Endometrial microvascular endothelial cells (primary cell): ENCODE results near the gene MBNL1. TPM values are rescaled to one million over a fixed set of nuclear protein-coding genes. Genes with fewer than 3 reads are reported as not detected.

Experiments used
- in situ Hi-C: cut with HindIII; loops from 2 replicates; pipeline ENCODE4 v1.10.0; 2017; ENCODE audit warnings: low sequenced_read_pairs, low pct_unique_long_range_greater_than_20kb; ENCODE audit errors: inconsistent ontology term
- total RNA-seq: library from RNA; depleted of rRNA; stranded (reverse); fragments of >200 nt; gene quantifications from one replicate; pipeline ENCODE4 v1.2.3, GENCODE V29; 2015; ENCODE audit errors: inconsistent ontology term

Gene MBNL1
- total RNA-seq, 1 donor from 2014 or later: 413 TPM

DNA sequence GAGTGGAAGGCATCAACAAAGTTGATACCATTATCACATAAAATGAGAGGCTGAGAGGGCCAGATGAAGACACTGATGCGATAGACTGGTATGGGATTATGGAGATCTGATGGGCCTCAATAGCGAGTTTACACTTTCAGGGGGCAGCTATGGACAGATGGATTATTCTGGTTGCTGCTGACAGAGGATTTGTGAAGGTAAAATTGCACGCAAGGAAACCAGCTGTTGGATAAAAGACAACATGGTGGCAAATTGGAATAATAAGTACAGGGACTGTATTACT, 203.9 kb downstream of the MBNL1 start:
- in situ Hi-C loops: no loop called here

DNA sequence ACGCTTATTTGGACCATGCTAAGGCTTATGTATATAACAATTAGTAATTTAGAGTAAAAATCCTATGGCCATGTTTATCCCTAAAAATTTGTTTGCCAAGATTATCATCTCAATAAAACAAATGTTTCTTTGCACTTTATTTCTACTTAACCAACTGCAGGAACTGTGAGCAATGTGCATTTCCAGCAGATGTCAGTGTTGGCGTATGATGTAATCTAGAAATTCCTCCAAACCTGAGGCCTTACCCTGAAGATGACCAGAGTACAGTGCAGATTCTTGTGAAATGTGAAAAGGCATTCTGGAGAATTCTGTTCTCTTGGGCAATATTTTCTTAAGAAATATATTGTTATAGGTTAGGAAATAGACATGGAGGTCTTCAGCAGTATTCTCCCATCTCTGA, 205.9 kb downstream of the MBNL1 start:
- in situ Hi-C loops: no loop called here

DNA sequence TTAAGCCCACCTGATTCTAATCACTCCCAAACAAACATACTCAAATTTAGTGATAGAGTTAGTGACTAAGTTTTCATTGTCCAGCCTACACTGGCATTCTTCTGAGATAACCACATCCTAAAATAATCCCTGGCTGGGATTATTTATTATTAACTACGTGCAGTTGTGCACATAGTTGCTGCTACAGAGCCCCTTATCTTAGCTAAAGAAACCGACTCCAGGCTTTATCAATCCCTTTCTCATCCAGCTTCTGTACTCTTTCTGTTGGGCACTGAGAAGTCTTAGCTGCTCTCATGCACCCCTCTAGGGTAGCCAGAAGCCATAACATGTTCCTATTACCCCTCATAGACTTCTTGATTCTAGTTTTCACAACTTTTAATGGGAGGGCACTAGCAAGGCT, 208.7 kb downstream of the MBNL1 start:
- in situ Hi-C loops: no loop called here

DNA sequence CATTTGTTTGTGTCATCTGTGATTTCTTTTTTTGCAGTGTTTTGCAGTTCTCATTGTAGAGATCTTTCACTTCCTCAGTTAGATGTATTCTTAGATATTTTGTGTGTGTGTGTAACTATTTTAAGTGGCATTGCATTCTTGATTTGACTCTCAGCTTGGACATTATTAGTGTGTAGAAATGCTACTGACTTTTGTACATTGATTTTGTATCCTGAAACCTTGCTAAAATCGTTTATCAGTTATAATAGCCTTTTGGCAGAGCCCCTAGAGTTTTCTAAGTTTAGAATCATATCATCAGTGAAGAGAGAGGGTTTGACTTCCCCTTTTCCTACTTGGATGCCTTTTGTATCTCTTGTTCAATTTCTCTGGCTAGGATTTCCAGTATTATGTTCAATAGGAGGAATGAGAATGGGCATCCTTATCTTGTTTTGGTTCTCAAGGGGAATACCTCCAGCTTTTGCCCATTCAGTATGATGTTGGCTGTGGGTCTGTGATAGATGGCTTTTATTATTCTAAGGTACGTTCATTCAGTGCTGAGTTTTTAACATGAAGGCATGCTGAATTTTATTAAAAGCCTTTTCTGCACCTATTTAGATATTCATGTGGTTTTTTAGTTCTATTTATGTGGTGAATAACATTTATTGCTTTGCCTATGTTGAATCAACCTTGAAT, 211.7 kb downstream of the MBNL1 start:
- in situ Hi-C loops: no loop called here

DNA sequence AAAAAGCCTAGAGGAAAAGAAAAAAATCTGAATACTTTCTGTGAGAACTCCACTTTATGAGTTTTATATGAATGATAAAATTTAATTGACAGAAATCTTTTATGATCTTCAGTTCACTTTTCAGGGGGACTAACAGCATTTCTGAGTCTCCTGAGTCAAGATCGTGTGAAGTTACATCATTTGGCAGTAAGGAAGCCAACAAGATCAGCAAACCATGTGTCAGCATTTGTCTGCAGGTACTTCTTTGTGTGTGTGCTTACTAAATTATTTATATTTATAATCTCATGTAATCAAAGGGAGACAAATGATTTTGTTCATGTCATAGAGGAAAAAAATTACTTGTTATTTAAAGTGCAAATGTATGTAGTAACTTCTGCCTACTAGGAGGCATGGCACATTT, 217.6 kb downstream of the MBNL1 start:
- in situ Hi-C loops: no loop called here

DNA sequence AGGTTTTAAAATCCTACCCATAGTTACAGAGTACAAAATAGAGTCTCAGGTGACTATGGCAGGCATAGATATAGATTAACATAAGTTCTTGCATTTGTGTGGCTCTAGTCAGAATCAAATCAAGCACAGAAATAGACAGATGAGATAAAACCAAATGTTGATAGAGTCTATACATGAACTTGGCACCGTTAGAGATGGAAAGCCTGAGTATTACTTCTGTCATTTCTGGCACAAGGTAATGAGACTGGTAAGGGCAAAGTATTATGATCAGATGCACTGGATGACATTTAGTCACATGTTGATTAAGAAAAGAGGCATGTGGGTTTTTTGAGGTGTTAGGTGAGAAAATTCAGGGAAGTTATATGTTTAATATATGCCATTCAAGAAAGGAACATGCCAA, 219.7 kb downstream of the MBNL1 start:
- in situ Hi-C loops: no loop called here

DNA sequence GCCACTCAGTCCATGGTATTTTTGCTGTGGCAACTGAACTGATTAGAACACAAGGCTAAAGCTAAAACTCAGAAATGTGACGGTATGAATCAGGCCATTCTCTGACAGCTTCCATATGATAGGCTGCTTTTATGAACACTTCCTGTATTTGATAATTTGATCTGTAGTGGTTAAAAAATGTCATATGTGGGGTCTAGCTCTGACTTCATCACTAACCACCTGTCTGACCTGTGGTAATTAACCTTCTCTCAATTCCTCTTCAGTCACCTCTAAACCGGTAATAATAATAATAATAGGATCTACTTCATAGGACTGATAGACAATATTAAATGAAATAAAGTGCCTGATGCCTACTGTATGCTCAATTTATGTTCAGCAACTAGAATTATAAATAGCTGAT, 223.2 kb downstream of the MBNL1 start:
- in situ Hi-C loops: no loop called here

DNA sequence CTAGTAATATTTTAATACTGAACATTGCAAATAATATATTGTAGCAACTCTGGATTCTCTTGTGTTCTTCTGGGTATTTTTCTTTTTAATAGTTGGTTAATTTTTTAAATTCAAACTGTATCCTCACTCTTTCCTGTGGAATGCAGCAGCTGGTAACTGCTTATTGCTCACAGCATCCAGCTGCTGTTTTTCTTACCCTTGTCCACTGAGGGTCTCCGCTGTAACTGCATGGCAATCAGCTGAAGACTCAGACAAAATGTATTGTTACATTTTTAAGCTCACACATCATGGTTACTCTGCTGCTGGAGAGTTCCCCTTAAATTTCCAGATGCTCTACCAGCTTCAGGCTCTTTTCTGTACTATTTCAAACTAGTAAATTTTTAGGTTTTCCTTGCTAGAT, 227.6 kb downstream of the MBNL1 start:
- in situ Hi-C loops: no loop called here

DNA sequence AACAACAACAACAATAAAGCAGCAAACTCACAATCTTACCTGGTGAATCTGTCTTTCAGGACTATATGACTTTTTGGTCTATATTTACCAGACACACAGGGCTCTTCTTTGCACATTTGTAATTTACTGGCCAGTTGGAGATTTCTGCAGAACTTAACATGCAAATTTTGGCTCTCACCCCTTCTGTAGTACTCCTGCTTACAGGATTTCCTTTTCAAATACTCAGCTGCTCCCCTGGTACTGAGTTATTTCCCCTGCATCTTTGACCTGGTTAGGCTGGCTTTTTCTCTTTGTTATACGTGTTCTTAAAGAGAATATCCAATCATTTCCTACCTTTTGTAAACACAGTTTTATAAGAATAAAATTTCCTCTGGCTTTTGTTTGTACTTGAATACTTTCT, 228.0 kb downstream of the MBNL1 start:
- in situ Hi-C loops: no loop called here

DNA sequence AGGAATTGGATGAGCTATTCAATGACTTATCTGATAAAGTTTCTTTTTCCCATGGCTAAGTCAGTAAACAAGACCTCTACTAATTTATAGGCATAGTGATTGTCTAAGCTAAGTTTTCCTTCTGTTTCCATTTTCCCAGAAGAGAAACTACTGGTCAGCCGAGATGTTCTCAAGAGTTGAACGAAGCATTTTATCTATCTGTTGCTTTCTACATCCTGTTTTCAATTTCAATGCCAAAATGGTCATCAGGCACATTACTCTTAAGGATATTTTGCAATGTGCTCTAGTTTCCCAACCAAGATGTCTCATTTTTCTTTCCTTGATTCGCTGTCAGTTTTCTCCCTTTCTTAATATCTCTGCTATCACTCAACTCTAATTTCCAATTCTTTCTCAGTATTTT, 228.7 kb downstream of the MBNL1 start:
- in situ Hi-C loops: no loop called here

DNA sequence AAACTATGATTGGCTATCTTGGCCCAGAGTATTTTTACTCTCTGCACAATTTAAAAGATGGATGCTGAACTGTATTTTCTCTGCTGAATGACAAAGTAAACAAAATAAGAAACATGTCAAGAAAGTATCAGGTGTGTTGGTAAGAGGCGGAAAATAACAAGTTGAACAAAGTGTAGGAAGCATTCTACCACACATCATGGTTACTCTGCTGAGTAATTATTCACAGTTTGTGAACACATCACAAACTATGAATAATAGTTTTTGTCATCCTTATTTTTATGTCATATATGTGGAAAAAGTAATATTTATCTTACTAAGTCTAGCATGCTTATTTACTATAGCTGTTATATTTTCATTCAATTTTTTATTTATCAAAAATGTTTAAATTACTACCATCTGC, 229.2 kb downstream of the MBNL1 start:
- in situ Hi-C loops: no loop called here

DNA sequence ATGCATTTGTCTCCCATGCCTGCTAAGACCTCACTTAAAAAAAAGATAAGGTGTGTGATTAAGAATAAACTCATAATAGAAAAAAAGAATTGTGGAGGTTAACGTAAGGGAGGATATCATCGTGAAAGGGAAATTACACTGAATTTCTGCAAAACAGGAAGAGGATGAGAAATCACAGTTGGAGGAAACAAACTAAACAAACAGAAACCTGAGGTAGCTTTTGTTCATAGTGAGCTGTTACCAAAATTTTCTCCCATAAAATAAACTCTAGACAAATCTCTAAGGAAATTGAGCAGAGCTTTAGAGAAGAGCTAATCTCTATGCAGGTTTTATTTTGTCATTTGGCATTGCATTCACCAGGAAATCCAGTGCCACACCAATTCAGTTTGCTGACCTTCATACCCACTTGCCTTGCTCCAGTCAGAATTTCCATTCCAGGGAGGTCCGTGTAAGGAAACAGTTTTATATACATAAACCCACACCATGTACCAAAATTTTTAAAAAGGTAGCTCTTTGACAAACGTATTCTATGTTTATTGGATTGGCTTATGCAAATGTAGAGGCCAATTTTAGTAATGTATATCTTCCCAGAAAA, 231.2 kb downstream of the MBNL1 start:
- in situ Hi-C loops: no loop called here

DNA sequence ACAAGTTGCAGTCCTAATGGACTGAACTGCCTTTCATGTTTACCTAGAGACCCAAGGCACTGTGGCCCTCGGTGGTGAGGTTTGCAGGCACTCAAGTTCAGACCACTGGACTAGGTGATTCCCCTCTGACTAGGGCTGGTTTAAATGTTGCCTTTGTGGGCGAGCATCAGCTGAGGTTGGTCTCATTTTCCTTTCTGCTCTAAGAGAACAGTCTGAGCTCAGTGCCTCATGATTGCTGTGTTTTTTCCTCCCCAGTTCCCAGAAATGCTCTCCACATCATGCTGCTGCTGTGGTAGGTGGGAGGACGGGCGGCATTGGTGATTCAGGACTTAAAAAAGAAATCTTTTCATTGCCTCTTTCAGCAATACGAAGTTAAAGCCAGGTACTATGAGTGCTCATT, 237.2 kb downstream of the MBNL1 start:
- in situ Hi-C loops: no loop called here

DNA sequence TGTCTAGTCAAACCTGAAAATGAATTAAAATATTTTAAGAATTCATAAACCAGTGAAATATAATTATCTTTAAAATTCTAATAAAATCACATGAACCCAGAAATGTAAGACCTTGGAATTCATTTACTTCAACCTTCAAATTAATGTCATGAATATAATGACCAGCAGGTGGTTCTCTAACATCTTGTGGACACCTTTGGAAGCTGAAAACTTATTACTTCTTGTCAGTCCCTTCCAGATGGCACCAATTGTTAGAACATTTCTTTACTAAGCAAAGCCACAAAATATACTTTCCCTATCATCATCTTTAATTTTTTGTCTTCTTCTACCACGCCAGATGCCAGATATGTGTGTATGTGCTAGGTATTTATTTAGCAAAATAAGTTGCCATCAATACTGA, 240.0 kb downstream of the MBNL1 start:
- in situ Hi-C loops: no loop called here

DNA sequence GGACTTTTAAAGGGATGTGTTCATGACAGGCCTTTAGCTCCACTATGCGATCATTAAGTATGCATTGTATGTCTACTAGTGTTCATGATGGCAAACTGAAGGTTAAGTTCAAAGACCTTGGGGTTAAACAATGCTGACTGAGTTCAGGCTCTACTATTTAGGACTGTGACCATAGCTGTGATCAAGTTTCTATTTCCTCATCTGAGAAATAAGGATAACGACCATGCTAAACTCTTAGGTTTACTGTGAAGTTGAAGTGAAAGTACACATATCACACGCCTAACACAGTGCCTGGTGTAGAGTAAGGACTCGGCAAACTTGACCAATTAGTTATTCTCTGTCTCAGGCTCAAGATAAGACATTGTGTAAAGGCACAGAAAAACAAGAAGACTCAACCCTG, 243.2 kb downstream of the MBNL1 start:
- in situ Hi-C loops: no loop called here

DNA sequence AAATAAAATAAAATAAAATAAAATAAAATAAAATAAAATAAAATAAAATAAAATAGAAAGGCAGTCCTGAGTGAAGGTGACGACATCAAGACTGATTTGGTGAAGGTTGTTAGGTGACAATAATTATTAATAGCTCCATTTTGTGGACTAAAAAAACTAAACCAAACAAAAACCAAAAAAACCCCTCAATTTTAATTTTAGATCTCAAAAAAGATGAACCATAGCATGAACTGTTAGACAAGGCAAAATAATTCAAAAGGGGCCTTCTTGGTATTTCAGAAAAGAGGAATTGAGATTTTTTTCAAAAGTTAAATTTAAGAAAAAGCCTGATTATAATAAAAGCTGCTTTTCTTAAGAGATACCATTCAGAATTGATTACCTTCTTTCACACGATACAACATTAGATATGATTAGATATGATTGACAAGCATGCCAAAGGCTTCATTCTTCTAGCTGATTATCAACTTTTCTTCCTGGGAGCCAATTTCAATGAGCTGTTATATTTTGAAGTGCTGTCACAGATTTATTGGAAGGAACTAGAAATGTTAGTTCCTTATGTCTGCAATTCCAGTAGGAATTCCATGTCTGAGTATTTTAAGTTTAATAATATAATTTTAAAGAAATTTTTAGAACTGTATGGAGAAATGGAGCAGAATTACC, 244.7 kb downstream of the MBNL1 start:
- in situ Hi-C loops: no loop called here
